Gastroesophageal sphincter (tissue), 4 donors: ENCODE data around the gene BUD13. TPM values are rescaled to one million over a fixed set of nuclear protein-coding genes. Genes with fewer than 3 reads are reported as not detected.

Experiments
- ATAC-seq: fragments of 150-250 bp; one replicate; pipeline ENCODE4 v1.9.1; 2016; ENCODE audit warnings: mild to moderate bottlenecking, moderate library complexity
- H3K27ac ChIP-seq, 4 donors: fragments of 200-600 bp; sonication (generic) in 3 of 4; 1 replicate in 3 of 4; 2 replicates in 1 of 4; pipeline ENCODE4 v1.5.1; 2016 to 2019
- H3K27me3 ChIP-seq: fragments of 200-600 bp; sonication (generic); one replicate; pipeline ENCODE4 v1.5.1; 2019
- H3K36me3 ChIP-seq, 2 donors: fragments of 200-600 bp; sonication (generic); one replicate each; pipeline ENCODE4 v1.5.1; 2019; ENCODE audit warnings: control low read depth in 1 of 2
- H3K4me1 ChIP-seq, 3 donors: fragments of 200-600 bp; sonication (generic); 1 replicate in 2 of 3; 2 replicates in 1 of 3; pipeline ENCODE4 v1.5.1; 2016 to 2019; ENCODE audit warnings: control low read depth in 2 of 3
- H3K4me3 ChIP-seq, 2 donors: fragments of 200-600 bp; sonication (generic); one replicate each; pipeline ENCODE4 v1.5.1; 2019; ENCODE audit warnings: mild to moderate bottlenecking in 1 of 2, moderate library complexity in 1 of 2
- H3K9me3 ChIP-seq, 3 donors: fragments of 200-600 bp; sonication (generic); one replicate each; pipeline ENCODE4 v1.5.1; 2017 to 2019; ENCODE audit warnings: control low read depth in 2 of 3
- CTCF ChIP-seq, 4 experiments: fragments of 200-600 bp in 2 of 4; fragments of 450-650 bp in 2 of 4; sonication (generic) in 1 of 4; IDR thresholded peaks; one replicate each; pipeline ENCODE4 v1.5.1; 2017 to 2019; ENCODE audit warnings: antibody characterized with exemption in 4 of 4, mild to moderate bottlenecking in 2 of 4, moderate library complexity in 2 of 4
- EP300 ChIP-seq: sonication (generic); formaldehyde crosslinking; IDR thresholded peaks from one replicate; pipeline ENCODE4 v1.6.1; 2017; ENCODE audit warnings: antibody characterized with exemption, mild to moderate bottlenecking
- POLR2A ChIP-seq, 2 donors: fragments of 450-650 bp; IDR thresholded peaks; one replicate each; pipeline ENCODE4 v1.6.1; 2017; ENCODE audit warnings: antibody characterized with exemption in 2 of 2, mild to moderate bottlenecking in 2 of 2, moderate library complexity in 1 of 2
- POLR2AphosphoS5 ChIP-seq: sonication (generic); formaldehyde crosslinking; IDR thresholded peaks from one replicate; pipeline ENCODE4 v1.6.1; 2017; ENCODE audit warnings: antibody characterized with exemption
- WGBS, 2 donors: methylation state at CpG; one replicate each; pipeline ENCODE4 v1.1.5; 2018; ENCODE audit warnings: low coverage in 1 of 2; 5-methylcytosine and 5-hydroxymethylcytosine counted together
- total RNA-seq, 4 donors: library from RNA; depleted of rRNA; stranded (reverse); fragments of >200 nt; gene quantifications; one replicate each; pipeline ENCODE4 v1.1.0, GENCODE V29; 2016

Gene BUD13
- total RNA-seq, 4 donors from 2014 or later, result 13.5 to 17.3 (median 15.8) TPM

DNA sequence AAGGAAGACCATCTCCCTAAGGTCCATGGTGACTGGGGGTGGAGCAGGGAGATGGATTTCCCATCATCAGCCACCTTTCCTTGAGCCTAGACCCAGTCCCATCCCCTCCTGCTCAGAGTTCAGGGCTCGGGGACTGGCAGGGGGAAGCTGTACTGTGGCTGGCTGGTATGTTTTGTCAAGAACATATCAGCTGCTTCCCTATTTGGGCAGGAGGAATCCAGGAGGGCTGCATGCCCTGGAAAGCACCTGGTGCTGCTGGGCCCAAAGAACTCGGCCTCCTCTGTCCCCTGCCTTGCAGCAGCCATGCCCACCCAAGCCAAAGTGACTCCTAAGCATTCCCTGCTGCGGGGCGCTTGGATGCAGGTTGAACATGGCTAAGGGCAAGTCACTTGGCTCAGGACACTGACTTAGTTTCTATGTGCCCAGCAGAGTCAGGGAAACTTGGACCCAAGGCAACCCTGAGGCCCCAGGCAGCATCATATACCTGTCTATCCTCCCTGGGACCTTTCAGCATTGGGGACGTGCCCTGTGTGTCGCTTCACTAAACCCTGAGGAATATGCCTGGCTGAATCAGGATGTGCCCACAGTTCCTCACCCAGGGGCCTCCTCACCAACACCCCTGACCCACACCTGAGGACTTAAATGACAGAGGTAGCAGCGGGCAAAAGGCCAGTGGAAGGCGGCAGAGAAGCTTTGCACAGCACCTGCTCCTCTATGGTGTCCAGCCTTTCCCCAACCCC, 43.1 kb downstream of the BUD13 start:
- Histone ChIP-seq H3K4me1 (peaks cover 0 to 11% (median 0%) of the 10 kb centered on the region in 3 donors), H3K27me3 (peaks cover 64% of the 10 kb centered on the region), H3K27ac (no peak overlapping the region), H3K4me3 (no peak overlapping the region), H3K36me3 (no peaks in the 10 kb centered on the region), H3K9me3 (no peaks in the 10 kb centered on the region)
- 100% methylated on average over 2 of the region's 8 CpGs for WGBS, 2 donors
- no peak for TF ChIP-seq POLR2A (IDR thresholded peaks at IDR 0.05)
- no peak for TF ChIP-seq POLR2AphosphoS5
- TF ChIP-seq EP300, result no peak
- ATAC-seq, result no peak

DNA sequence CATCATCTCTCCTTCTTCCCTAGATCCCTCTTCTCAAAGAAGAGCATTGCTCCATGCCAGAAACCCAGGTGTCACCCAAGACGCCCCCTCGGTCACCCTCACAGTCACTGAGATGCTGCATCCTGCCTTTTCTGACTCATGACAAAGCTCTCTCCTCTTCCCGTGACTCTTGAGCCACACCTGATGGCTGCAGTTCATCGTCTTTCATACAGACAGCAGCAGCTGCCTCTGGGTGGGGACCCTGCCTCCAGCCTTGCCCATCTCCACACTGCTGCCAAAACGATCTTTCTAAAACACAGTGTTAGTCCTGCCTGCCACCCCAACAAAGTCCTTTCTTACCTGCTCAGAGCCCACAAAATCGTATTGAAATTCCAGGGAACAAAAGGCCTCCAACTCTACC, 44.8 kb downstream of the BUD13 start:
- H3K36me3 ChIP-seq, result no peaks in the 10 kb centered on the region
- no peaks in the 10 kb centered on the region for H3K9me3 ChIP-seq
- H3K27ac ChIP-seq, result no peak overlapping the region
- ATAC-seq, result no peak
- no peak overlapping the region for H3K4me3 ChIP-seq
- 73 to 95% methylated on average over 2 to 6 of the region's 6 CpGs for WGBS, 2 donors
- H3K27me3 ChIP-seq, result peaks cover 64% of the 10 kb centered on the region
- peaks cover 0 to 11% (median 0%) of the 10 kb centered on the region in 3 donors for H3K4me1 ChIP-seq
- no peak for TF ChIP-seq POLR2A (IDR thresholded peaks at IDR 0.05)

DNA sequence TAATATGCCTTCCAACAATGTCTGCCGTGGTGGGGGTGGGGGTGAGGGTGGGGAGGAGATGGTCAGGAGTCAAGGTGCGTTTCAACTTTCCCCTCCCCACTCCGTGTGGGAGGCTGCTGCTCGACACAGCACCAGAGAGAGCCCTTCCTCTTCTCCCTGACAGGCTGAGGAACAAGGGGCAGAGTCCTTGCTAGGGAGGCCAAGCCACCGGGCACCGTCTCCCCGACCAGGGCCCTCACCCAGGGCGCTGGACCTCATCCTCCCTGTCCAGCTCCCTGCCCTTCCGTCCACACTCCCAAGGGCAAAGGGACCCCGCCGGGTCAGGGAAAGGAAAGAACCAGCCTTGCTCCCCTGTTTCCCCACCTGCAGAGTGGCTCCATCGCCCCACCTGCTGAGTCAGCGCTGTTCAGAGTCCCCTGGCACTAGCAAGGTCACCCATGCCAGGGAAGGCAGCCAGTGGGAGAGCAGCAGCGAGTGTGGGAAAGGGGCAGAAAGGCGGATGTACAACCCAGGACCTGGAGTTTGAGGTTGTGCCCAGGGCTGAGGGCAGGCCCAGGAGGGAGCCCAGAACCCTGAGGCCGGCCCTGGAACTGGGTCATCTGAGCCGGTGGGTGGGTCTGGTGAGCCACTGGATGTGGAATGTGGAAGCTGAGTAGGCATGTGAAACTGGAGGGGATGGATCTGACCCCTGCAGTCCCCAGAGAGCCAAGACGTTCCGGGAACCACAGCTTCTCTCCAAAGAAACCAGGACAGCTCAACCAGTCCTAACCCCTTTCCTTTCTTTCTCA, 47.2 kb downstream of the BUD13 start:
- TF ChIP-seq CTCF (IDR thresholded peaks at IDR 0.05) (no peak), EP300 (no peak), POLR2AphosphoS5 (no peak), POLR2A (IDR thresholded peaks at IDR 0.05) (no peak)
- 49 to 53% methylated on average over 5 to 8 of the region's 19 CpGs for WGBS, 2 donors
- Histone ChIP-seq H3K27ac (no peak overlapping the region), H3K4me1 (peaks cover 0 to 7% (median 0%) of the 10 kb centered on the region in 3 donors), H3K9me3 (no peaks in the 10 kb centered on the region), H3K4me3 (no peak overlapping the region), H3K27me3 (peaks cover 46% of the 10 kb centered on the region), H3K36me3 (no peaks in the 10 kb centered on the region)
- ATAC-seq, result peak; percentile 42

GRCh38 chr11:116724813-116725212, 48.0 kb downstream of the BUD13 start:
- no peak overlapping the region for H3K4me3 ChIP-seq
- H3K4me1 ChIP-seq, result no peaks in the 10 kb centered on the region
- H3K36me3 ChIP-seq, result no peaks in the 10 kb centered on the region
- peaks cover 41% of the 10 kb centered on the region for H3K27me3 ChIP-seq
- WGBS, 2 donors, result 100% methylated on average over 2 of the region's 6 CpGs; no CpG with 5 or more reads in 1 of the 2 donors
- no peaks in the 10 kb centered on the region for H3K9me3 ChIP-seq
- no peak overlapping the region for H3K27ac ChIP-seq
- ATAC-seq, result no peak
- TF ChIP-seq POLR2A (IDR thresholded peaks at IDR 0.05) (no peak), POLR2AphosphoS5 (no peak), CTCF (IDR thresholded peaks at IDR 0.05) (no peak), EP300 (no peak)

- H3K36me3 ChIP-seq, result no peaks in the 10 kb centered on the region
- no peaks in the 10 kb centered on the region for H3K9me3 ChIP-seq
- no peak overlapping the region for H3K27ac ChIP-seq
- H3K27me3 ChIP-seq, result peaks cover 32% of the 10 kb centered on the region
- 83 to 100% methylated on average over 1 to 4 of the region's 7 CpGs for WGBS, 2 donors
- no peaks in the 10 kb centered on the region for H3K4me1 ChIP-seq
- no peak for ATAC-seq
- H3K4me3 ChIP-seq, result no peak overlapping the region
- TF ChIP-seq POLR2A (IDR thresholded peaks at IDR 0.05) (no peak), POLR2AphosphoS5 (no peak), CTCF (IDR thresholded peaks at IDR 0.05) (no peak), EP300 (no peak)
Measured at GRCh38 chr11:116723511-116723910, 49.3 kb downstream of the BUD13 start.
